Right atrium auricular region (tissue), 2 donors: Measurements from ENCODE around the gene MYH15. TPM values are rescaled to one million over a fixed set of nuclear protein-coding genes. Genes with fewer than 3 reads are reported as not detected.

ENCODE experiments used
- DNase-seq: peaks from one replicate; pipeline ENCODE4 v3.0.0-alpha.2; 2019; ENCODE audit warnings: low spot score
- H3K27ac ChIP-seq, 2 donors: fragments of 200-600 bp; sonication (generic); 1 replicate in 1 of 2; 2 replicates in 1 of 2; pipeline ENCODE4 v1.5.1; 2016 to 2019
- H3K27me3 ChIP-seq, 2 donors: fragments of 200-600 bp; sonication (generic); one replicate each; pipeline versions ENCODE4 v1.5.1 to v1.6.0; 2017 to 2019
- H3K36me3 ChIP-seq: fragments of 200-600 bp; sonication (generic); one replicate; pipeline ENCODE4 v1.5.1; 2016
- H3K4me1 ChIP-seq, 2 donors: fragments of 200-600 bp; sonication (generic); one replicate each; pipeline versions ENCODE4 v1.5.1 to v1.6.0; 2017 to 2019
- H3K4me3 ChIP-seq, 2 donors: fragments of 200-600 bp; sonication (generic); 1 replicate in 1 of 2; 2 replicates in 1 of 2; pipeline ENCODE4 v1.5.1; 2017 to 2019; ENCODE audit warnings: mild to moderate bottlenecking in 1 of 2, moderate library complexity in 1 of 2
- H3K9me3 ChIP-seq, 2 donors: fragments of 200-600 bp; sonication (generic); one replicate each; pipeline ENCODE4 v1.5.1; 2019
- total RNA-seq, 2 donors: library from RNA; depleted of rRNA; stranded (reverse); fragments of >200 nt; gene quantifications; one replicate each; pipeline ENCODE4 v1.1.0, GENCODE V29; 2016
- TF ChIP-seq, protein P1 (sequence below), 2 donors: fragments of 200-600 bp; sonication (generic); IDR thresholded peaks; one replicate each; pipeline ENCODE4 v1.5.1; 2019; ENCODE audit warnings: antibody characterized with exemption in 2 of 2

Gene MYH15
- total RNA-seq, 2 donors from 2014 or later: 0.08 to 0.48 TPM

DNA sequence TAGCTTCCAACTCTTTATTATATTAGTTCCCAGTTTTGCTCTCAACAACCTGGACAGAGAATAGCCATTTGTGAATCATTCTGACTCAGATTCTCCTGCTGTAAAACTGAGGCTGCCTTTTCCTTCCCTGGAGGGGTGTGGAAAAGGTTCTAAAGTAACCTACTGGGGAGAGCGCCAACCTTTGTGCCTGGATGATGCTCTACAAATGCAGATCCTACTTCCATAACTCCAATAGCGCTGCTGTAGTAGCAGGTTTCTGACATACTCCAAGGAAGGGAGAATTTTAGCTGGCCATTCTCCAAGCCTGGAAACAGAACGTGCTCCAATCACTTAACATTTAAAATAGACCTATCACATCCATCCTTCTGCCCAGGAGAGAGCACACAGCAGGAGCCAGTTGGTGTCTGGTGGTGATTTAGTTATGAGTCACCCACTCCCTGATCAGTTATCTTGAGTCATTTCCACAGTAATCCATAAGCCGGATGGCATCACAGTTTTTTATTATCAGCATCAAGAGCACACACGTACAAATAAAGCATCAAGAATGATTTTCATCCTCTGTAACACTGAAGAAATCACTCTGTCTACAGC lies 38.3 kb downstream of the MYH15 start:
- no peaks in the 10 kb centered on the region for H3K36me3 ChIP-seq

DNA sequence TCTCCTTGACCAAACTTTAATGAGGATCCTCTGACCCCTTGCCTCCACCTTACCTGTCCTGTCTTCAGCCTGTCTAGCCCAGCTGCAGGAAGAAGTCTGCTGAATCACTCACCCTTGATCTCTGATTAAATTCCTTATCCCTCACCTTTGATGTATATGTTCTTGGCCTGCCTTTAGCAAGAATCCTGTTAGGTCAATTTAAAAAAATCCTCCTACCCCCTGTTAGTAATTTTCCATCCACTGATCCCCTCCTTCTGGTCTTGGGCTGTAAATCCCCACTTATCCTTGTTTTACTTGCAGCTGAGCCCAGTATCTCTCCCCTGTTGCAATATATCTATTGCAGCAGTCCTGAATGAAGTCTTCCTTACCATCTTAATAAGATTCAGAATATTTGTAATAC lies 39.0 kb downstream of the MYH15 start:
- Histone ChIP-seq H3K4me3 (no peak overlapping the region), H3K27ac (no peak overlapping the region), H3K9me3 (no peaks in the 10 kb centered on the region), H3K27me3 (no peaks in the 10 kb centered on the region), H3K4me1 (peaks cover 0 to 9% of the 10 kb centered on the region in 2 donors), H3K36me3 (no peaks in the 10 kb centered on the region)
- DNase-seq: no peak
- TF ChIP-seq, protein P1, sequence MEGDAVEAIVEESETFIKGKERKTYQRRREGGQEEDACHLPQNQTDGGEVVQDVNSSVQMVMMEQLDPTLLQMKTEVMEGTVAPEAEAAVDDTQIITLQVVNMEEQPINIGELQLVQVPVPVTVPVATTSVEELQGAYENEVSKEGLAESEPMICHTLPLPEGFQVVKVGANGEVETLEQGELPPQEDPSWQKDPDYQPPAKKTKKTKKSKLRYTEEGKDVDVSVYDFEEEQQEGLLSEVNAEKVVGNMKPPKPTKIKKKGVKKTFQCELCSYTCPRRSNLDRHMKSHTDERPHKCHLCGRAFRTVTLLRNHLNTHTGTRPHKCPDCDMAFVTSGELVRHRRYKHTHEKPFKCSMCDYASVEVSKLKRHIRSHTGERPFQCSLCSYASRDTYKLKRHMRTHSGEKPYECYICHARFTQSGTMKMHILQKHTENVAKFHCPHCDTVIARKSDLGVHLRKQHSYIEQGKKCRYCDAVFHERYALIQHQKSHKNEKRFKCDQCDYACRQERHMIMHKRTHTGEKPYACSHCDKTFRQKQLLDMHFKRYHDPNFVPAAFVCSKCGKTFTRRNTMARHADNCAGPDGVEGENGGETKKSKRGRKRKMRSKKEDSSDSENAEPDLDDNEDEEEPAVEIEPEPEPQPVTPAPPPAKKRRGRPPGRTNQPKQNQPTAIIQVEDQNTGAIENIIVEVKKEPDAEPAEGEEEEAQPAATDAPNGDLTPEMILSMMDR (IDR thresholded peaks at IDR 0.05): no peak

More for the DNA sequence above, 38.3 kb downstream of the MYH15 start:
- H3K27me3 ChIP-seq: no peaks in the 10 kb centered on the region
- TF ChIP-seq, protein P1 (IDR thresholded peaks at IDR 0.05): no peak
- H3K4me1 ChIP-seq: peaks cover 0 to 9% of the 10 kb centered on the region in 2 donors
- H3K9me3 ChIP-seq: no peaks in the 10 kb centered on the region
- DNase-seq: no peak
- no peak overlapping the region for H3K27ac ChIP-seq
- H3K4me3 ChIP-seq: no peak overlapping the region

DNA sequence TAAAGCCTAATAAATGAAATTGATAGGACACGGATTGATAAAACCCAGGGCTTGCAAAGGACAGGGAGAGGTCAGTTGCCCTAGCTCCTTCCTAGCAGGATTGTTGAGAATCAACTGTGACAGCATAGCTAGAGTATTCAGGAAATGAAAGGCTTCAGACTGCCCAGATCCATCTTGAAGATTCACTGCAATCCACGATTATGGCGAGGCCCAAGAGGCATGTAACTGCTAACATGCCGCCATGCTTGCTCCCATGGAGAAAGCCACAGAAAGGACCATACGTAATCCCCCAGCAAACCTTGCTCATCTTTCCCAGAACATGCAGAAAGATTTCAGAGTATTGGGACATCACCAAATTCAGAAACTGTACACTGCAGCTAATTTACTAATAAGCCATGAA lies 41.3 kb downstream of the MYH15 start:
- H3K4me1 ChIP-seq: peaks cover 0 to 9% of the 10 kb centered on the region in 2 donors
- H3K27me3 ChIP-seq: no peaks in the 10 kb centered on the region
- no peak overlapping the region for H3K4me3 ChIP-seq
- TF ChIP-seq, protein P1 (IDR thresholded peaks at IDR 0.05): no peak
- DNase-seq: no peak
- no peaks in the 10 kb centered on the region for H3K9me3 ChIP-seq
- H3K27ac ChIP-seq: no peak overlapping the region
- H3K36me3 ChIP-seq: no peaks in the 10 kb centered on the region

DNA sequence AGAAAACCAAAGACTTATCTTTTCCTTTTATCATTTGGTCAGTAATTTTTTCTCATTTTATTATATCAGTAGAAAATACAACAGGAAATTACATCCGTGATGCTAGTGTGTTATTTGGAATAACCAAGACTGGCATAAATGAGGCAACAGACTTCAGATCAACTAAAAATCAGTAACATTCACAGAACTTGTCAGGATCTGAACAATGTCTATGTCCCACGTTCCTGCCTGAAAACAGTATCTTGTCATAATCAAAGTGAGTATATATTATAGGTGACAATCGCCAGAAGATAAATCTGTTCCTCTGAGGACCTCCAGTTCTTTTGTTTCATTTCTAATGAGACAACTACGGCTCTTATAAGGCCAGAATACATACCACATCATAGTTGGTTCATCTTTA lies 41.8 kb downstream of the MYH15 start:
- Histone ChIP-seq H3K4me1 (peaks cover 0 to 9% of the 10 kb centered on the region in 2 donors), H3K4me3 (no peak overlapping the region), H3K27me3 (no peaks in the 10 kb centered on the region), H3K36me3 (no peaks in the 10 kb centered on the region), H3K27ac (no peak overlapping the region), H3K9me3 (no peaks in the 10 kb centered on the region)
- TF ChIP-seq, protein P1 (IDR thresholded peaks at IDR 0.05): no peak
- no peak for DNase-seq

DNA sequence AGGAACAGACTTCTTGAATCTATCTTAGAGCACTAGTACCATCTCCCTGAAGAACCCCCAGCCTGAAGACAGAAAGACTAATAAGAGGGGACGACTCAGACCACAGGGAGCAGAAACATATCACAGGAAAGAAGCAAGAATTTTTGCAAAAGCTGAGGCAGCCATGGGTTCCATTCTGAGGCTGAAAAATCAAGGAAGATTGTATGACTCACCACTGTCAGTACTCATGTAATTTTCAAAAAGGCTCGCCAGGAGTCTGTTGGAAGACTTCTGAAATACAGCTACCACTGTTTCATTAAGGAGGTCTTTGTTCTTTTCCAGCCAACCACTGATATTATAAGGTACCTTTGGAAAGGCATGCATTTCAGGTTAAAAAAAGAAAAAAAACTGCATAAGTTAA lies 47.5 kb downstream of the MYH15 start:
- Histone ChIP-seq H3K4me1 (no peaks in the 10 kb centered on the region), H3K36me3 (no peaks in the 10 kb centered on the region), H3K27ac (no peak overlapping the region), H3K9me3 (no peaks in the 10 kb centered on the region), H3K27me3 (no peaks in the 10 kb centered on the region), H3K4me3 (no peak overlapping the region)
- TF ChIP-seq, protein P1 (IDR thresholded peaks at IDR 0.05): no peak
- no peak for DNase-seq

DNA sequence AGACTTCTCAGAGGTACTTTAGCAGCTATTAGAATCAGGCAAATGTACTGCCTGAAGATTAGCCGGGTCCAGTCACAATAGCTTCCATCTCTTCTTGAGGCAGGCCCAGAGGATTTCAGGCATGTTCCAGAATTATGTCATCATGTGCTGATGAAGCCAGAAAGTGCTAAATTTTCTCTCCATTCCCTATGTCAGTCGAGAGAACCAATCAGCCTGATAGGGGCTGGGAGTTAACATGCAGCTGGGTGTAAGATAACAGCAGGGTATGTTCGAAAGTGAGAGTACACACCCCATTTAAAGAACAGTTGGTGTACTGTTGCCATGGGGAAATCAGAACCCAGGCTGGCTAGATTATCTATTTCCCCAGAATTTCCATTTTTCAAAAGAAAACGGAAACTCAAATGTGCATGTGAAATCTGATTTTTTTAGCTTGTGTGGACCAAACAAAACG lies 48.7 kb downstream of the MYH15 start:
- no peak for DNase-seq
- TF ChIP-seq, protein P1 (IDR thresholded peaks at IDR 0.05): no peak
- Histone ChIP-seq H3K4me1 (no peaks in the 10 kb centered on the region), H3K4me3 (no peak overlapping the region), H3K36me3 (no peaks in the 10 kb centered on the region), H3K9me3 (no peaks in the 10 kb centered on the region), H3K27ac (no peak overlapping the region), H3K27me3 (no peaks in the 10 kb centered on the region)
